ENCODE data around the gene ADRB1.

Gene ADRB1

DNA sequence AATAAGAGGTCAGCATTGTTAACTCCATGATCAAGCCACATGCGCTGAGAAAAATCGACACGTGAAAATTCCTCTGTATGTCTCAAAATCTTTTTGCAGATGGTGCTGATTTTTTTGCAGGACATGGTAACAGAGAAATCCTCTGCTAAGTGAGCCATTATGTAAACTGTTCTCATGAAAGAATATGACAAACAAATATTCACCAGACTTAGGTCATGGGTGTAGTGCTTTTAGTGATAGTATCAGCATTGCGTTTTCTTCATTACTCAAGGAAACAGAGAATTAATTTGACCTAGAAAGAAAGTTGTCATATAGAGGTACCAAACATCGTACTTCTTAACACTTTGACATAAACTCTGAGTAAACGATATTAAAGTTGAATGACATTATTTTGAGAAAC lies 34.7 kb downstream of the ADRB1 start:
- H3K79me2 ChIP-seq (ENCODE audit: control insufficient read depth, low read length), result no peaks in the 10 kb centered on the region
- H3K4me2 ChIP-seq (ENCODE audit: low read length), result no peak overlapping the region
- TF ChIP-seq EZH2phosphoT487 (IDR thresholded peaks at IDR 0.05; ENCODE audit: borderline replicate concordance, low read length) (no peak), CTCF (IDR thresholded peaks at IDR 0.05; ENCODE audit: low read depth, low read length, poor library complexity, severe bottlenecking) (no peak)
- H3K4me1 ChIP-seq (ENCODE audit: control insufficient read depth, low read length), result peaks cover 9% of the 10 kb centered on the region
- 0 out of 2 replicates have a peak, but pooled peaks cover 6% of the 10 kb centered on the region for H3K27me3 ChIP-seq (ENCODE audit: control insufficient read depth, low read length)
- H3K4me3 ChIP-seq (ENCODE audit: low read length), result no peak overlapping the region
- H3K9me3 ChIP-seq (ENCODE audit: control insufficient read depth, insufficient read depth, low read length), result no peaks in the 10 kb centered on the region
- H3K9me2 ChIP-seq (replicated peaks; ENCODE audit: control insufficient read depth, low read length), result no peaks in the 10 kb centered on the region
- H3K27ac ChIP-seq (ENCODE audit: low read depth, low read length), result no peak overlapping the region
- H4K20me1 ChIP-seq (ENCODE audit: control insufficient read depth, insufficient read depth, low read depth, low read length), result no peaks in the 10 kb centered on the region
- no peaks in the 10 kb centered on the region for H3K36me3 ChIP-seq (ENCODE audit: control insufficient read depth, low read length)
- no peaks in the 10 kb centered on the region for H3F3A ChIP-seq (ENCODE audit: control insufficient read depth, insufficient read depth)

DNA sequence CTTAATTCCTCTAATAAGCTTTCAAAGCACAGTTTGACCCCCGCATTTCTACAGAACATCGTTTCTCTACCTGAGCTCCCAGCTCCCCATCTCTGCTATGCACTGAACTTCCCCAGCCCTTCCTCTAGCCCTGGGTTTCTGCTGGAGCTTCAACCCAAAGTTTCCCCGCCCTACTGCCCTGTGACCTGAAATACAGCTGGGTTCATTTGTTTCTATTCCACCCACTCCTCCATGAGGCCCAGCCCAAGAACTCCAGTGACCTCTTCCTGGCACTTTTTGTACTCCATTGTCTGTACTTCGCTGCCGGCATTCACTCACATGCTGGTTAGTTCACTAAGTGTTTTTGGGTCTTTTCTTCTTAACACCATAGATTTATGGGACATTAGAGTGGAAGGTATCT lies 35.8 kb downstream of the ADRB1 start:
- Histone ChIP-seq H4K20me1 (ENCODE audit: control insufficient read depth, insufficient read depth, low read depth, low read length) (no peaks in the 10 kb centered on the region), H3K9me3 (ENCODE audit: control insufficient read depth, insufficient read depth, low read length) (no peaks in the 10 kb centered on the region), H3K4me1 (ENCODE audit: control insufficient read depth, low read length) (no peaks in the 10 kb centered on the region), H3K36me3 (ENCODE audit: control insufficient read depth, low read length) (no peaks in the 10 kb centered on the region), H3K27ac (ENCODE audit: low read depth, low read length) (no peak overlapping the region), H3K4me2 (ENCODE audit: low read length) (no peak overlapping the region), H3K4me3 (ENCODE audit: low read length) (no peak overlapping the region), H3K27me3 (ENCODE audit: control insufficient read depth, low read length) (0 out of 2 replicates have a peak, but pooled peaks cover 6% of the 10 kb centered on the region), H3K9me2 (replicated peaks; ENCODE audit: control insufficient read depth, low read length) (no peaks in the 10 kb centered on the region), H3F3A (ENCODE audit: control insufficient read depth, insufficient read depth) (no peaks in the 10 kb centered on the region), H3K79me2 (ENCODE audit: control insufficient read depth, low read length) (no peaks in the 10 kb centered on the region)
- TF ChIP-seq CTCF (IDR thresholded peaks at IDR 0.05; ENCODE audit: low read depth, low read length, poor library complexity, severe bottlenecking), result no peak
- TF ChIP-seq EZH2phosphoT487 (IDR thresholded peaks at IDR 0.05; ENCODE audit: borderline replicate concordance, low read length), result no peak

DNA sequence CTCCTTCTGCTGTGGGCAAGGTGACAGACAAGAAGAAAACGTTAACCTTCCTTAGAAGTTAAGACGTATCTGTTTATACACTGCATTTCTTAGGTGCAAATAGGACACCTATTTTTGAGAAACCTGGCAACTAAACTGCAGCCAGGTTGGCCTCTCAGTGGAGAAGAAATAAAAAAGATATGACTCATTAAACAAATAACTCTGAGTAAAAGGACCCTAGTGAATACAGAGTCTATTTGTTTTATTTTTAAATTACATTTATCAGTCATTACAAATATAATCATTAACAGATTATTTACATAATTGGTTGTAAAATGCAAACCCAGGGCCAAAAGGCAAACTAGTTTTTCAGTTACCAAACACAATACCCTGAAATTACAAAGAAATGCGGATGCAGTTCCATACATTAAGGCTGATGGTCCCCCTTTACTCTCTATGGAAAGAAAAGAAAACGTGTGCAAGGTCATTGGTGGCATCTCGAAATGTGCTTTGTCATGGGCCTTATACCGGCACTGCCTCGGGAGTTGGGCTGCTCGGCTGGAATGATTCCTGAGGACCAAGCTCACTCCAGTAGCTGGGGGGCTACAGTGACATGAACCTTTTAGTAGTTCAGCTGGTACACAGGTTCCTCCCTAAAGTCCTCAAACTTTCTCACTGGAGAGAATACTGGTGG lies 38.4 kb downstream of the ADRB1 start:
- Histone ChIP-seq H3K4me2 (ENCODE audit: low read length) (no peak overlapping the region), H3K27ac (ENCODE audit: low read depth, low read length) (no peak overlapping the region), H3K36me3 (ENCODE audit: control insufficient read depth, low read length) (no peaks in the 10 kb centered on the region), H3K27me3 (ENCODE audit: control insufficient read depth, low read length) (0 out of 2 replicates have a peak, but pooled peaks cover 6% of the 10 kb centered on the region), H3K9me3 (ENCODE audit: control insufficient read depth, insufficient read depth, low read length) (no peaks in the 10 kb centered on the region), H3K79me2 (ENCODE audit: control insufficient read depth, low read length) (no peaks in the 10 kb centered on the region), H3K4me3 (ENCODE audit: low read length) (no peak overlapping the region), H3K4me1 (ENCODE audit: control insufficient read depth, low read length) (no peaks in the 10 kb centered on the region), H3K9me2 (replicated peaks; ENCODE audit: control insufficient read depth, low read length) (no peaks in the 10 kb centered on the region), H4K20me1 (ENCODE audit: control insufficient read depth, insufficient read depth, low read depth, low read length) (no peaks in the 10 kb centered on the region), H3F3A (ENCODE audit: control insufficient read depth, insufficient read depth) (no peaks in the 10 kb centered on the region)
- no peak for TF ChIP-seq CTCF (IDR thresholded peaks at IDR 0.05; ENCODE audit: low read depth, low read length, poor library complexity, severe bottlenecking)
- no peak for TF ChIP-seq EZH2phosphoT487 (IDR thresholded peaks at IDR 0.05; ENCODE audit: borderline replicate concordance, low read length)

Data from DOHH2 (cell line).